ENCODE measurements around the gene MAP1LC3B2. TPM values are rescaled to one million over a fixed set of nuclear protein-coding genes. Genes with fewer than 3 reads are reported as not detected.

MAP1LC3B2 gene
- total RNA-seq, 4 donors from 2014 or later = 3.5 to 13.9 (median 5.6) TPM; not detected in 1

GRCh38 chr12:116528065-116528464, 31.1 kb upstream of the MAP1LC3B2 start:
- Histone ChIP-seq H3K4me1 (peaks cover 50% of the 10 kb centered on the region), H3K36me3 (no peaks in the 10 kb centered on the region), H3K27me3 (no peaks in the 10 kb centered on the region), H3K9me3 (no peaks in the 10 kb centered on the region), H3K4me3 (no peak overlapping the region), H3K27ac (peak overlapping the region; percentile 42)
- 55% methylated on average over 4 of the region's 4 CpGs for WGBS
- no peak for TF ChIP-seq POLR2A (IDR thresholded peaks at IDR 0.05)
- no peak for DNase-seq (ENCODE audit: low spot score in 2 of 2)

- H3K4me1 ChIP-seq = peaks cover 55% of the 10 kb centered on the region
- WGBS = 55% methylated on average over 1 of the region's 1 CpG
- H3K4me3 ChIP-seq = no peak overlapping the region
- H3K36me3 ChIP-seq = no peaks in the 10 kb centered on the region
- H3K9me3 ChIP-seq = no peaks in the 10 kb centered on the region
- no peak for TF ChIP-seq CTCF (IDR thresholded peaks at IDR 0.05)
- no peak for TF ChIP-seq EP300 (IDR thresholded peaks at IDR 0.05)
- TF ChIP-seq POLR2AphosphoS5 (IDR thresholded peaks at IDR 0.05) = no peak
- TF ChIP-seq POLR2A (IDR thresholded peaks at IDR 0.05) = no peak
- peak overlapping the region; percentile 42 for H3K27ac ChIP-seq
- no peak for DNase-seq (ENCODE audit: low spot score in 2 of 2)
- no peaks in the 10 kb centered on the region for H3K27me3 ChIP-seq
These were observed 30.7 kb upstream of the MAP1LC3B2 start for GRCh38 chr12:116528498-116528897.

- H3K4me3 ChIP-seq = no peak overlapping the region
- TF ChIP-seq POLR2AphosphoS5 (IDR thresholded peaks at IDR 0.05) (no peak), CTCF (IDR thresholded peaks at IDR 0.05) (no peak), POLR2A (IDR thresholded peaks at IDR 0.05) (no peak), EP300 (IDR thresholded peaks at IDR 0.05) (no peak)
- peak overlapping the region; percentile 42 for H3K27ac ChIP-seq
- H3K4me1 ChIP-seq = peaks cover 60% of the 10 kb centered on the region
- no peak for DNase-seq (ENCODE audit: low spot score in 2 of 2)
- H3K9me3 ChIP-seq = no peaks in the 10 kb centered on the region
- H3K36me3 ChIP-seq = no peaks in the 10 kb centered on the region
- 39% methylated on average over 8 of the region's 8 CpGs for WGBS
- no peaks in the 10 kb centered on the region for H3K27me3 ChIP-seq
These were observed 30.1 kb upstream of the MAP1LC3B2 start for GRCh38 chr12:116529048-116529447.

DNA sequence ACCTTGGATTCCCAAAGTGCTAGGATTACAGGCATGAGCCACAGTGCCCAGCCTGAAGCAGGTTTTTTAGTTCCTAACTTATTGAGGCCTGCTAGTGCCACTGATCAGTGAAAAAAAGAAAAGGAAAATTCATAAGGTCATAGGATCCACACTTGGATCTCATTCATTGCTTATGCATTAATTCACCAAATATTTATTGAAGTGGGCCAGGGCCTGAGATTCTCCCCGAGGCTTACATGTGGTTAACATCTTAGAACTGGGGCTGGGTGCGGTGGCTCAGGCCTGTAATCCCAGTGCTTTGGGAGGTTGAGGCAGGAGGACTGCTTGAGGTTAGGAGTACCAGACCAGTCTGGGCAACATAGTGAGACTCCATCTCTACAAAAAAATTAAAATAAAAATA, 29.5 kb upstream of the MAP1LC3B2 start:
- H3K4me1 ChIP-seq = peaks cover 63% of the 10 kb centered on the region
- no peak overlapping the region for H3K4me3 ChIP-seq
- no peaks in the 10 kb centered on the region for H3K27me3 ChIP-seq
- WGBS = 45% methylated on average over 2 of the region's 2 CpGs
- H3K9me3 ChIP-seq = no peaks in the 10 kb centered on the region
- H3K27ac ChIP-seq = peak overlapping the region; percentile 42
- no peak for DNase-seq (ENCODE audit: low spot score in 2 of 2)
- no peak for TF ChIP-seq POLR2AphosphoS5 (IDR thresholded peaks at IDR 0.05)
- no peak for TF ChIP-seq CTCF (IDR thresholded peaks at IDR 0.05)
- TF ChIP-seq POLR2A (IDR thresholded peaks at IDR 0.05) = no peak
- no peak for TF ChIP-seq EP300 (IDR thresholded peaks at IDR 0.05)
- no peaks in the 10 kb centered on the region for H3K36me3 ChIP-seq

DNA sequence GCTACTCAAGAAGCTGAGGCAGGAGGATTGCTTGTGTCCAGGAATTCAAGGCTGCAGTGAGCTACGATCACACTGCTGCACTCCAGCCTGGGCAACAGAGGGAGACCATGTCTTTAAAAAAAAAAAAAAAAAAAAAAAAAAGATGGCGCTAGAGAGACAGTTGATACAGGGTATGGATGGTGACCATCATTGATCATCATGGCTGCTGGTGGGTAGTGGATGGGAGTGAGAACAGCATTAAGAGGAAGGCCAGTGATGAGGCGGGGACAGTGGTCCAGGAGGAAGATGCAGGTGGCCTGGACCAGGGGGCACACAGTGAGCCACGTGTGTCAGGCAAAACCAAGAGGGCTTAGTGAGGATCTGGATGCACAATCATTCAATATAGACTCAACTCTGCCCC, 26.8 kb upstream of the MAP1LC3B2 start:
- no peak for TF ChIP-seq POLR2A (IDR thresholded peaks at IDR 0.05)
- no peak for TF ChIP-seq EP300 (IDR thresholded peaks at IDR 0.05)
- TF ChIP-seq CTCF (IDR thresholded peaks at IDR 0.05) = no peak
- TF ChIP-seq POLR2AphosphoS5 (IDR thresholded peaks at IDR 0.05) = no peak
- Histone ChIP-seq H3K36me3 (no peaks in the 10 kb centered on the region), H3K27ac (no peak overlapping the region), H3K27me3 (no peaks in the 10 kb centered on the region), H3K4me3 (no peak overlapping the region), H3K4me1 (peaks cover 50% of the 10 kb centered on the region), H3K9me3 (no peaks in the 10 kb centered on the region)
- DNase-seq (ENCODE audit: low spot score in 2 of 2) = no peak
- 77% methylated on average over 4 of the region's 4 CpGs for WGBS

DNA sequence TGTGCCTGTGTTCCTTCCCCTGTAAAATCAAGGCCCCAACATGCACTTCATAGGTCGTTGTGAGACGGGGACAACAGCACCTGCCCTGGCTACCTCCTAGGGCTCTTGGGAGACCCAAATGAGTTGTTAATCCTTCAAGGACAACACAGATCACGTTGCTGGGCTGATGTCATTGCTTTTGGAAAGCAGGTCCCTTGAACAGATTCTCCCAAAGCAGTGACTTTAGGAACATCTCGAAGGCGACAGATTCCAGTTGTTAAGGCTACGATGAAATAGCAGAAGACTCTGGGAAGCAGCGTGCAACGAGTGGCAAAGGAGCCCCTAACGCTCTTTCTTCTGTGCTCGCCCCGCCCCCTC, 26.2 kb upstream of the MAP1LC3B2 start:
- H3K4me3 ChIP-seq = peak overlapping the region; percentile 53
- H3K9me3 ChIP-seq = no peaks in the 10 kb centered on the region
- H3K36me3 ChIP-seq = no peaks in the 10 kb centered on the region
- no peak for DNase-seq (ENCODE audit: low spot score in 2 of 2)
- 3% methylated on average over 11 of the region's 11 CpGs for WGBS
- TF ChIP-seq EP300 (IDR thresholded peaks at IDR 0.05) (no peak), POLR2AphosphoS5 (IDR thresholded peaks at IDR 0.05) (no peak), CTCF (IDR thresholded peaks at IDR 0.05) (no peak), POLR2A (IDR thresholded peaks at IDR 0.05) (no peak)
- H3K4me1 ChIP-seq = peaks cover 52% of the 10 kb centered on the region
- no peaks in the 10 kb centered on the region for H3K27me3 ChIP-seq
- peak overlapping the region; percentile 78 for H3K27ac ChIP-seq
